Mesothelial cell of epicardium (in vitro differentiated cells): ENCODE measurements around the gene CADM1. TPM values are rescaled to one million over a fixed set of nuclear protein-coding genes. Genes with fewer than 3 reads are reported as not detected.

Experiments used
- DNase-seq, 2 experiments: peaks; one replicate each; pipeline ENCODE4 v3.0.0; 2021; ENCODE audit warnings: low spot score in 2 of 2; ENCODE audit not compliant: unreplicated experiment in 2 of 2
- H3K27ac Mint-ChIP-seq: 2 replicates; pipeline ENCODE4 v1.8.0; 2021; ENCODE audit warnings: mixed read lengths
- H3K27me3 Mint-ChIP-seq: 2 replicates; pipeline ENCODE4 v1.8.0; 2021; ENCODE audit warnings: low read depth, mixed read lengths
- H3K36me3 Mint-ChIP-seq: 2 replicates; pipeline ENCODE4 v1.8.0; 2021; ENCODE audit warnings: mixed read lengths
- H3K4me1 Mint-ChIP-seq: 2 replicates; pipeline ENCODE4 v1.8.0; 2021; ENCODE audit warnings: mixed read lengths
- H3K4me3 Mint-ChIP-seq: 2 replicates; pipeline ENCODE4 v1.8.0; 2021; ENCODE audit warnings: mild to moderate bottlenecking, moderate library complexity, mixed read lengths
- H3K9me3 Mint-ChIP-seq: 2 replicates; pipeline ENCODE4 v1.8.0; 2021; ENCODE audit warnings: mixed read lengths
- CTCF ChIP-seq: fragments of 200-600 bp; sonication (generic); IDR thresholded peaks from one replicate; pipeline ENCODE4 v1.5.0; 2021; ENCODE audit warnings: antibody characterized with exemption; ENCODE audit not compliant: unreplicated experiment
- total RNA-seq: library from RNA; stranded (reverse); gene quantifications from 3 replicates; pipeline ENCODE4 v1.2.1, GENCODE V29; 2021

CADM1 gene
- total RNA-seq, 1 donor from 2014 or later, result 60.9 TPM

GRCh38 chr11:115255006-115255762, 249.0 kb downstream of the CADM1 start:
- Mint-ChIP-seq H3K9me3 (no peaks in the 10 kb centered on the region), H3K4me3 (no peak overlapping the region), H3K4me1 (peaks cover 39% of the 10 kb centered on the region), H3K27ac (no peak overlapping the region), H3K36me3 (no peaks in the 10 kb centered on the region), H3K27me3 (no peaks in the 10 kb centered on the region)
- TF ChIP-seq CTCF, result no peak
- DNase-seq, result no peak

- Mint-ChIP-seq H3K9me3 (no peaks in the 10 kb centered on the region), H3K36me3 (no peaks in the 10 kb centered on the region), H3K4me1 (peaks cover 57% of the 10 kb centered on the region), H3K27ac (no peak overlapping the region), H3K4me3 (no peak overlapping the region), H3K27me3 (no peaks in the 10 kb centered on the region)
- TF ChIP-seq CTCF, result no peak
- no peak for DNase-seq
These were observed 253.1 kb downstream of the CADM1 start for GRCh38 chr11:115251126-115251525.

- DNase-seq, result no peak
- Mint-ChIP-seq H3K4me1 (peaks cover 60% of the 10 kb centered on the region), H3K36me3 (no peaks in the 10 kb centered on the region), H3K27ac (peak overlapping the region; percentile 84), H3K4me3 (no peak overlapping the region), H3K9me3 (no peaks in the 10 kb centered on the region), H3K27me3 (no peaks in the 10 kb centered on the region)
- TF ChIP-seq CTCF, result no peak
These were observed 255.1 kb downstream of the CADM1 start for GRCh38 chr11:115249061-115249578.

- no peak for DNase-seq
- H3K27ac Mint-ChIP-seq, result no peak overlapping the region
- H3K27me3 Mint-ChIP-seq, result no peaks in the 10 kb centered on the region
- no peaks in the 10 kb centered on the region for H3K36me3 Mint-ChIP-seq
- H3K4me3 Mint-ChIP-seq, result no peak overlapping the region
- TF ChIP-seq CTCF, result no peak
- H3K4me1 Mint-ChIP-seq, result peaks cover 68% of the 10 kb centered on the region
- no peaks in the 10 kb centered on the region for H3K9me3 Mint-ChIP-seq
These were observed 256.3 kb downstream of the CADM1 start for GRCh38 chr11:115247953-115248352.

- Mint-ChIP-seq H3K4me1 (peaks cover 71% of the 10 kb centered on the region), H3K27me3 (no peaks in the 10 kb centered on the region), H3K36me3 (no peaks in the 10 kb centered on the region), H3K4me3 (no peak overlapping the region), H3K9me3 (no peaks in the 10 kb centered on the region), H3K27ac (no peak overlapping the region)
- no peak for DNase-seq
- no peak for TF ChIP-seq CTCF
These were observed 256.9 kb downstream of the CADM1 start for GRCh38 chr11:115247361-115247760.
